Stimulated activated CD4-positive, alpha-beta T cell treated with anti-CD3 and anti-CD28 coated beads, Interleukin-15, amount 100 ng/mL, for 48 hours (primary cell): ENCODE results near the gene SPDYE4.
"Not testable (repeated sequence)": the region's sequence is repeated elsewhere in the genome, so short reads cannot be mapped to it uniquely, and the experiment has no call there.

Experiments used
- DNase-seq, 2 donors: peaks; one replicate each; pipeline ENCODE4 v3.0.0-alpha.2; 2020; ENCODE audit warnings: low read depth in 2 of 2

Gene SPDYE4, protein sequence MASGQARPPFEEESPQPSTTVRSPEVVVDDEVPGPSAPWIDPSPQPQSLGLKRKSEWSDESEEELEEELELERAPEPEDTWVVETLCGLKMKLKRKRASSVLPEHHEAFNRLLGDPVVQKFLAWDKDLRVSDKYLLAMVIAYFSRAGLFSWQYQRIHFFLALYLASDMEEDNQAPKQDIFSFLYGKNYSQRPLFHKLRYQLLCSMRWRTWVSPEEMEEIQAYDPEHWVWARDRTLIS

DNA sequence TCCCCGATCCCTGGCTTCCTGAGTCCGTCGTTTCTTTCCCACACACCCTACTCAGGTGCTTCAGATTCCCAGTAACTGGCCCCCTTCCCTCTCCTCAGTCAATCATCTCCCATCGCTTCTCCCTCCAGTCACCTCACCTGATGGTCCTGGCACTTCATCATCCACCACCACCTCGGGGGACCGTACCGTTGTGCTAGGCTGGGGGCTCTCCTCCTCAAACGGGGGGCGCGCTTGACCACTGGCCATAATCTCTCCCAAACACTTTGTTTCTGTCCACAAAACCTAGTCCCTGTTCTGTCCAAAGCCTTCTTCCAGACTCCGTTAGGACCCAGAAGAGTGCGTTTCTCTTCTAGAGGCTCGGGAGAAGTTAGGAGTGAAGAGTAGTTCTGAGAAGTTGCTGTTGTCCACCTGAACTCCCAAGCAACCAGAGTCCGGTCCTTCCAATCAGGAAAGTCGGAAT, at the start of gene SPDYE4:
Gene SPDYE4 (minus strand): TSS at position 410 of the 460 bp plus-strand sequence. CDS start 164 bp downstream, at position 246.
- no peak for DNase-seq

DNA sequence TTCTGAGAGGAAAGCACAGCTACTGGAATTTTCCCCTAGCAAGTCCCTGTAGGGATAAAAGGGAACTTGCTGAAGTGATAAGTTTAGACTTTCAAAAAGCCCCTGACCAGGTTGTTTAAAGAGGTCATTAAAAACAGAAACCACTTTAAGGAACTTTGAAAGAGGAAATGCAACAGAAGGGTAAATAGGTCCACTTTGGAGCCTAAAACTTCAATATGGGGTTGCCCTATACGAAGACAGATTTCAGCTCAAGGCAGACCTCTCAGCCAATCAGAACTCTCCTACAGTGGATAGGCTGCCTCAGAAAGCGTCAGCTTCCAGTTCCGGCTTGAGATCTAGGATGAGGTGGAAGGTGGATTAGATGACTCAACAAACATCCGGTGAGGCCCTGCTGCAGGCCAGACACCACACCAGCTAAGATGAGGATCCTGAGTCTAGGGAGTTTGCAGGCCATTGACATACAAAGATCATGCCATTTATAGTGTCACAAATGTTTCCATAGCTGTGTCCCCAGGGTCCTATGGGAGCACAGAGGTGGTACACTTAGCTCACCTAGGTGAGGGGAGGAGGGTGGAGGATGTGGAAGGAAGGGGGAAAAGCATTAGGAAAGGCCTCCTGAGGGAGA, 48.7 kb upstream of the SPDYE4 start:
- DNase-seq, result no peak

DNA sequence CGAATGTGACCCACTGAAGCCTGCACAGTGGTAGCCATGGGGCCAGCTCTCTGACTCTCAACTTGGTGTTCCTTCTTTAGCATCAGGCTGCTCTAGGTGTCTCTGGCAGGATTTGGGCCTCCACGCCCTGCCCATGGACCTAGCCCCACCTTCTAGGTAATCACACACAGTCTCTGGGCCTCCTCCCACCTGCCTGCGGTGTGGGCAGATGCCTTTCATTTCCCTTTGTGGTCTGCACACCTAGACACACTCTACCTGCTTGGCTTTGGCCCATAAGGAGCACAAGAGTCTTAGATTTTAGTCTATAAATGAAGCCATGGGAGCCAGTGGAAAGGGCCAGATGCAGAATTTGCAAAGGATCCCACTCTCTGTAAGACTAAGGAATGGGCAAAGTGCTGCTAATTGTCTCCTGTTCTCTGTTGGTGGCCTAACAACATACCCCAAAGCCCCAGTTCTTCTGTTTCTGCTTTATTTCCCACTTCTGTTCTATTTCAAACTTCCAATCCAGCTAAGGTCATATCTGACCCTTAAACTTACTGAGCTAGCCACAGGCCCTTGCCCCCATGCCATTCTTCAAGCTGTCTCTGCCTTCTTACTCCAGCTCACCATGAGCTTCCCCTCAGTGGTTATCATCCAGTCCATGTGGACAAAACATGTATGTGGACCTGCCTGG, 48.0 kb upstream of the SPDYE4 start:
- no peak for DNase-seq

DNA sequence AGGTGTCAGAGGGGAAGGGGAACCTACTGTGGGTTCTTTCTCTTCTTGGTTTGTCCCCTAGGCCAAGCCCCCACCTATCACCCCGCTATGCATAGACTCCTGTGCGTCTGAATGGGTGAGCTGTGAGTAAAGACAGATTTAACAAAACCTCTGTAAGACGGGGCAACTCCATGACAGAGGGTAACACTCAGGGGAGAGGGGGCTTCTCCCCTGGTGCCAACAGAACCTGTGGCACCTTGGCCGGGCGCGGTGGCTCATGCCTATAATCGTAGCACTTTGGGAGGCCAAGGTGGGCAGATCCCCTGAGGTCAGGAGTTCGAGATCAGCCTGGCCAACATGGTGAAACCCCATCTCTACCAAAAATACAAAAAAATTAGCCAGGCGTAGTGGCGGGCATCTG, 47.0 kb upstream of the SPDYE4 start:
- DNase-seq, result not testable (repeated sequence)

DNA sequence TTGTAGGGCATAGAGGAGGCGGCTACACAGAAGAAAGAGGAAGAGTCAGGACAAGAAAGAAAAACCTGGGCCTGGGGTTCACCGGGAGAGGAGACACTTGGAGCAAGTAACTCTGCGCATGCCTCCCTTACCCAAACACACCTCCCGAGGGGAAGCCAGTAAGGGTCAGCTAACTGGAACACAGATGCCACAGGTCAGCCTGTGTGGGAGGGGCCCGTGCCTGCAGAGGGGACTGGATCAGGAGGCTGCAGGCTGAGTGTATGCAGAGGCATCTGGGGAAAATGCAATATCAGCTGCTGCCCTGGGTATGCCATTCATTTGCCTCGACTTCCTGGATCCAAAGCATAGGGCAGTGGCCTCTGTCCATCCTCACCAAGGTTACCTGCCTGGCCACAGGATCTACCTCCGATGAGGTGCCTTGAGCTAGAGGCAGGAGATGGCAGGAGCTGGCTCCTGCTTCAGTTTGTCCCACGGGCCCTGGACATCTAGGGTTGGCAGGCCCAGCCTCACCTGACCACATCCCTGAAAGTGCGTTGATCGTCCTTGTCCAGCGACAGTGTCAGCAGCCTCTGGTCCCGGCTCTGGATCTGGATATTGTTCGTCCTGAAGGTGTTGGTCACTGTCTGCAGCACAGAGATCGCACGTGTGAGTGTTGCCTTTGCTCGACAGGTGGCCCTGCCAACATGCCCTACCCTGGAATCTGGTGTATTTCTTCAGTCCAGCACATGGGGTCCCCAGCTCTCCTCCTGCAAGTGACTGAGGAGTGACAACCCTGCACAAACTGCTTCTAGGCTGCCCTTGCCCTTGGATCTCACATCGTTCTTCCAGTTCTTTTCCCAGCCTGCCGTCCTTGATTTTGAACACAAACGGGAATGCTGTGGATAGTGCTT, 45.4 kb upstream of the SPDYE4 start:
- no peak for DNase-seq

DNA sequence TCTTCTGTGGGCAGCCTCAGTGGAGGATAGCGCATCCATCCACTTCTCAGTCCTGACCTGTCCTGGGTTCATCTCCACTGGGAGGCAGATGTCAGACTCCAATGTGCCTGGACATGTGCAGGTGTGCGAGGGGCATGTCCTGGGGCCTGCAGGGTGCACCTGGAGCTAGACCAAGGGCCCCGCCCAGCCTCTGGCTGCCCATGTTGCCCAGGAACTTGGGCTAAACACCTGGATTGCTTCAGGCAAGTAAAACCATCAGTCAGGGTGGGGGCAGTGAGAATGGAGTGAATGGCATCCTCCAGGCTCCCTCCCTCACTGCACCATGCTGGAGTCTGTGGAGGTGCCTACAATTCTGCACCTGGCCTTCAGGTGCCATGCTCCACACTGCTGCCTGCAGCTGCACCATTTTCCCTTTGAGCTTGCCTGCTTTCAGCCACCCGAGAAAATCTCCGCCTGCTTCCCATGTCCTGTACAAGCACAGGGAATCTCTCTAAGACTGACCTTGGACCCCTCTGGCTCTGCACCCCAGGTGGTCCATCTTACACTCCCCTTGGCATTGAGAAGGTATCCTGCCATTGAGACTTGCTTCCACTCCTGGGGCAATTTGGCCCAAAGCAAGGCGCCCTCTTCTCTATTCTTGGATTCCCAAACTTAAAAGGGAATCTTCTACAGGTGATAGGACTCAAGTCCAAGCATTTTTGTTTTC, 42.9 kb upstream of the SPDYE4 start:
- DNase-seq, result no peak

DNA sequence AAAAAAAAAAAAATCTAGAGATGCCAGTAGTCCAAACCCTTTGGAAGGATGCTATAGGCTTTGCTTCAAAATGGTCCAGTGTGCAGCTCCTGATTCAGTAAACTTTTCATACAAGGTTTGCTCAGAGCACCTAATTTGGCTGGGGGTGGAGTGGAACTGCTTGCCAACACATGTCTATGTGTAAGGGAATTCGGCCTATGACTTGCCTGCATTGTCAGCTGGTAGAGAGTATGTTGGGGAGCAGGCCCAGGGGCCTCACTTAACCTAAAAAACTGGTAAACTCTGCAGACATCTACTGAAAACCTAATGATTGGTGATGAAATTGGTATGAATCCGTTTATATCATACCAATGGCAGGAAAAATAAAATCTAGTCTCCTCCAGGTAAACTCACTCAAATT, 42.3 kb upstream of the SPDYE4 start:
- DNase-seq, result no peak

DNA sequence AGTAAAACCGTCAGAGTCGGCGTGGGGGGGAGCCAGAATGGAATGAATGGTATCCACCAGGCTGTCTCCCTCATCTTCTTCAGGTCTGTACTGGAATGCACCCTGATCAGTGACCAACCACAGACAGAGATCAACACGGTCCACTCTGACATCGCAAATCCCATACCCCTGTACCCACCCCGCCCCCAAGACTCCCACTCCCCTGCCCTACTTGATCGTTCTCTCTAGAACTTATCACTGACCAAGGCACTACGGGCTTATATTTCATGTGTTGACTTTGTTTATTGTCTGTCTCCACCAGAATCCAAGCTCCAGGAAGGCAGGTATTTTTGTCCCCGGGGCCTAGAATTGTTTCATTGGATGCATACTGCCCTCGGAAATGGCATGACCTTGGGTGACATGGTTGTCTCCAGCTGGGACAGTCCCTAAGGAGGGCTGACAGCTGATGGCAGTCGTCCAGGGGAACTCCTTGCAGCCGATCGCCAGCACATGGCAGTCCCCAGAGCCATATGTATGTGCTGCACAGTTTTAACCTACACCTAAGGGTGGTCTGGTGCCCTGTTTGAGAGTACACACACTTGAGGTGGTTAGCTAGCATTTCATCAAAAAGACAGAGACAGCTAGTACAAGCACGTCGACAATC, 41.3 kb upstream of the SPDYE4 start:
- no peak for DNase-seq

DNA sequence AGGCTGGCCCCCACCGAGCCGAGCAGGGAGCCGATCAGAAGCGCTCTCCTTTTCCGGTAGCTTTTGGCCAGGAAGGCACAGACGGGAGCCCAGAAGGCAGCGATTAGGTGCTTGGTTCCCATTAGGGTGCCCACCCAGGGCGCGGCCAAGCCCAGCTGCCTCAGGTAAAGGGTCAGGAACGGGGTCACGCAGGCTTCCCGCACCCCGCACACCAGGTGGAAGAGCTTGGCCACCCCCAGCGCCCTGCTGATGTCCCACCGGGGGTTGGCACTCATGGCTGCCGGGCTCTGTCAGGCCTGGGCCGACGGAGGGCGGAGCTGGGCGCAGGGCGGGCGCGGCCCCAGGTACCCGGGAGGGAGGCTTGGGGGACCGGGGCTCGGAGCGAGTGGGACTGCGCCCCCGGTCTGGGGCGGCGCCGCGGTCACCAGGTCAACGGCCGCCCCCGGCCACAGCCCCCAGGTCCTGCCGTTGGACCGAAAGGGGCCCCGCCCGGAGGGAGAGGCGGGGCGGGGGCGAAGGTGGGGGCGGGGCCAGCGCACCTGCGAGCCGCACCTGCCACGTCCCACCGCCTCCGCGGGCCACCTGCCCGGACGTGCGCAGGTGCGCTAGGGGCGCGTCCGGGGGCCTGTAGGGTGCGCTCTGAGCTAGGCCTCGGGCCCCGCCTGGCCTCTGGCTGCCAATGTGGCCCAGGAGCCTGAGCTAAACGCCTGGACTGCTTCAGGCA, 40.7 kb upstream of the SPDYE4 start, which contains the start of gene MFSD6L:
Gene MFSD6L (minus strand): TSS at position 520 of the 724 bp plus-strand sequence. CDS start 245 bp downstream, at position 275.
- DNase-seq, result no peak

DNA sequence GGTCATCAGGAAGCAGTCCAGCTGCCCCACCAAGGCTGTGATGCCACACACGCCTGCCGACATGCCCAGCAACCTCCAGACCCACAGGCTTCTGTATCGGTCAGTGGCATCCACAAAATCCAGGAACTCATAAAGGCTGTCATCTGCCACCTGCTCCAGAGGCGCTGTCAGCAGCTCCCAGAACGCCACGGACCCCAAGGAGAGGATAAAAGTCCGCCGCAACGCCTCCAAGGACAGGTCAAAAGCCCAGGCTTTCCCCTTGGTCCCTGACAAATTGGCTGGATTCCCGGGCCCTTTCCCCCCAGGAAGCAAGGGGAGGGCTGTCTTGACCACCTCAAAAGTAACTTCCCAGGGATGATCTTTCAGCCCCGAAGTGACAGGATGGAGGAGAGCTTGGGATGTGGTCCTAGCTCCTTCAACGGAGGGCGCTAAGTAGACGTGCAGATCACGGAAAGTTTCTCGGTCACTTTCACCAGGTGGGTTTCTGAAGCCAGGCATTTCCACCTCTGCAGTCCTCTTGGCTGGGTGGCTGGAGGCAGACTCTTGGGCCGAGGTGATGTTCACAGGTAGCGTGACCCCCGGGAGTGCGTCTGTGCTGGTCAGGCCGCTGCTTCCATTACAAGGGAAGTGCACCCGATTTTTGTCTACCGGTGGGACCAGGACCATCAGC, 40.0 kb upstream of the SPDYE4 start:
- no peak for DNase-seq

DNA sequence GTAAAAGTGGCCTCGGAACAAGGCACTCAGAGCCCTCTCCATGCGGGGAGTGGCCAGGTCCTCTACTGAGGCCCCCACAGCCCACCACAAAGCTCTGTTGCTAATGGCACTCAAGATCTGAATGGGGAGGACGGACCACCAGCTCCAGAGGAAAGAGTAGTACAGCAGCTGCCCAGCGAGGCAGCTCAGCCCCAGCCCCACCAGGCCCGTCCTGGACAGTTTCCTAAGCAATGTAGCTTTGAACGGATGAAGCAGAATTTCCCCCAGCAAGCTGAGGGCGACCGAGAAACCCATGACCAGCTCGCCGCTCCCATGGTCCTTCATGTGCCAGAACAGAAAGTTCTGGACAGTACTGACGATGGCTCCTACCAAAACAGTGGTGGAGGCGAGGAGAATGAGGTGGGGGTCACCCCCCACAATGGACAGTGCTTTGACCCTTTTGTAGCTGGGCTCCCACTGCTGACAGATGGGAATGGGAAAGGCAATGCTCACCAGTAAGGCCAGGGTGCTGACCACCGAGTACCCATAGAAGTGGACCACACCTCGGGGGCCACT, 39.4 kb upstream of the SPDYE4 start:
- DNase-seq, result no peak

DNA sequence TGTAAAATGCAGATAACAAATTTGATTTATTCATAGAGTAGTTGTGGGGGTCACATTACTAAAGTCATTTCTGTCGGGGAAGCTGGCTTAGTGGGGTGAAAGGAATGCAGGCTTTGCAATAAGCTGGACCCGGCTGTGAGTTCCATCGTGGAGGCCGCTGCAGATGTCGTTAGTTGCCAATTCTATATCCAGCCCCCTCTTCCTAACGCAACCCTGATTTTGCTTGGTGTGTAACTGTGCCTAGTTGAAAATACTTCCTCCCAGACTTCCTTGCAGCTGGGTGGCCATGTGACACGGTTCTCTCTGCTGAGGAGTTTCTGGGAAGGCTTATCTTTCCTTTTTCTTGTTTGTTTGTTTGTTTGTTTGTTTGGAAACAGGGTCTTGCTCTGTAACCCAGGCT, 36.3 kb upstream of the SPDYE4 start:
- DNase-seq, result no peak

DNA sequence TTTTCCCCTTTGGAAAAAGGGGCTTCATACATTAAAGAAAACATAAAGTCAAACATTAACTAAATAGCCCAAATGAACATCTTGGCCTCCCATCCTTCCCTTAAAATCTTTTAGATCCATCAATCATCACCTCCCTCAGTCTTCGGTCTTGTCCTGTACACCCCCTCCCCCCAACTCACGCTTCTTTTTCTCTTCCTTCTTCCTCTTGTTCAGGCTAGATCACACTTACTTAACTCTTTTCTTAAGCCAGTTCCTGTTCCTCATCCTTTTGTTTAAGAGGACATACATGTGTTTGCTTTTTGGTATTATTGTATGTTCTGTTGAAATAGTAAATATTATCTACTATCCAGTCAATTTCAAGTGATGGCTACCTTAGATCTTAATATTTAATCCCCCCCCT, 35.3 kb upstream of the SPDYE4 start:
- DNase-seq, result no peak

DNA sequence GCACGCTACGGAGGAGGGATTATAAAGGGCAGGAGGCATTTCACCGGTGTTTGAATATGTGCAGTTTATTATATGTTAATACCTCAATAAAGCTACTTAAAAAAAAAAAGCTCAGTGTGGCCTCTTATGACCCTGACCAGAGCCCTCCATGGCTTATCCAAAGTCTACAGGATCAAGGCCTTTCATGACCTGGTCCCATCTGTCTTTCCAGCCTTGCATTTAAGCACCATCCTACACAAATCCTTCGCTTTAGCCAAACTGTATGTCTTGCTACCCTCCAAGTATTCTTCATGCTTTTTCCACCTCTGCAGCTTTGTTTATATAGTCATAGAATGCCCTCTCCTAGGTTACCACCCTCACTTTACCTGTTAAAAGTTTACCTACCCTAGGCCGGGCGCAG, 34.3 kb upstream of the SPDYE4 start:
- DNase-seq, result no peak

DNA sequence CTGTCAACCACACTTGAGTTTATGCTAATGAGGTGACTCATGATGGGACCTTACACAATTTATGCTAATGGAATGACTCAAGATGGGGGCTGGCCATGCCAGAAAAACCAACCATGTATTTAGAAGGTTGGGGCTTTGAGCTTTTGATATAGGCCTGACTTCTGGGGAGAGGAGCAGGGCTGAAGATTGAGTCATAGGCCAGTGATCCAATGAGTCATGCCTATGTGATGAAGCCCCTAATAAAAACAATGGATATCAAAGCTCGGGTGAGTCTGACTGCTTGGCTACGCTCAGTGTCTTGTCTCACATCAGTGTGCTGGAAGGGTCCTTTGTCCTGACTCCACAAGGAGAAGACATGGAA, 33.5 kb upstream of the SPDYE4 start:
- DNase-seq, result no peak

DNA sequence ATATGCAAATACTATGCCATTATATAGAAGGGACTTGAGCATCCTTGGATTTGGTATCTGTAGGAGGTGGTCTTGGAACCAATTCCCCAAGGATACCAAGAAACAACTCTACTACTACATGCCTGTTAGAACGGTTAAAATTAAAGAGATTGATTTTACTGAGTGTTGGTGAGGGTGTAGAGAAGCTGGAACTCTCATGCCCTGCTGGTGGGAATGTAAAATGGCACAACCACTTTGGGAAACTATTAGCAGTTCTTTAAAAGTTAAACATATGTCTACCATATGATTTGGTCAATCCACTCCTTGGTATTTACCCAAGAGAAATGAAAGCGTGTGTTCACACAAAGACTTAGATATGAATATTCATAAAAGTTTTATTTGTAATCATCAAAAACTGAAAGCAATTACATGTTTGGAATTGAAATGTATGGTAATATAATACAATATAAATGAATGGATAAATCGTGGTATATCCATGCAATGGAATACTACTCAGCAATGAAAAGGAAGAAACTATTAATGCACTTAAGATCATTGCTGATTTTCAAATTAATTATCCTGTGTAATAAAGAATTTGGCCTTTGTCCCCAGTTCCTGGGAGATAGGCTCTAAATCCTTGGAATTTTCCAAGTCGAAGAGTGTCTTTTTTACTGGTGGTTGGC, 33.0 kb upstream of the SPDYE4 start:
- no peak for DNase-seq

DNA sequence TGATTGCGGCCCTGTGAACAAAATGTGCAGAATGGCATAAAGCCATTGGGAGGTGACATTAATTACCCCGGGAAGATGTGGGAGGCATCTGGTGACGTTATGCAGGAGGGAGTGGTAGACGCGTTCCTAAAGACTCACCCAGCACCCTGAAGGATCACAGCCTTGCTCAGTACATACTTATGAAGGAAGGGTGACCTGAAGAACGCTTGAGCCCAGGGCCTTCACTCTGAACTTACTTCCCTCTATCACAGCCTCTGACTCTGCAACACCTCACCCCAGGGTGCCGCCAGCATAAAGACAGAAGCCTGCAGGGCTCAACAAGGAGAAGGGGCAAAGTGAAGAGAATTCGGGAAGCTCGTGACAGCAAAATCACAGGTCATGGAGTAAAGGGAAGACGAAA, 31.4 kb upstream of the SPDYE4 start:
- DNase-seq, result no peak

DNA sequence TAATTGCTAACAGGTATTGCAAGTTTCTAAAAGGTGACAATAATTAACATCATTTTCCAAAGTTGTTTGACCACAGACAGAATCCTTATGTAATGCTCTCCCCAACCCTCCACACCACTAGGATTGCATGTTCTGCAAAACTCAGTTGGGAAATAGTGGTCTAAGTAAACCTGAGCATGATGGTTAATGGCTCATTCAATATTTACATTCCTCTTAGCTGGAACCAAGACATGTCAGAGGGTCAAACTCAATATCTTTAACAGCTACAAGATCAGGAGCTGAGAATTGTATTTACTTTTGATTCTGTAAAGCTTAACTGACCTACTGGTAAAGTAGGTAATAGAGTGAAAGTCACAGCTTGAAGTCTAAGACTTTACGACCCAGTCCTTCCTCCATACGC, 30.7 kb upstream of the SPDYE4 start:
- no peak for DNase-seq
